Measurements from ENCODE around the gene CACNA2D3. TPM values are rescaled to one million over a fixed set of nuclear protein-coding genes. Genes with fewer than 3 reads are reported as not detected.
A peak's percentile ranks its signal among the peaks of the same experiment; 100 is the strongest.

The CACNA2D3 gene
- total and polyA plus RNA-seq, 4 experiments from 2014 or later = not detected

DNA sequence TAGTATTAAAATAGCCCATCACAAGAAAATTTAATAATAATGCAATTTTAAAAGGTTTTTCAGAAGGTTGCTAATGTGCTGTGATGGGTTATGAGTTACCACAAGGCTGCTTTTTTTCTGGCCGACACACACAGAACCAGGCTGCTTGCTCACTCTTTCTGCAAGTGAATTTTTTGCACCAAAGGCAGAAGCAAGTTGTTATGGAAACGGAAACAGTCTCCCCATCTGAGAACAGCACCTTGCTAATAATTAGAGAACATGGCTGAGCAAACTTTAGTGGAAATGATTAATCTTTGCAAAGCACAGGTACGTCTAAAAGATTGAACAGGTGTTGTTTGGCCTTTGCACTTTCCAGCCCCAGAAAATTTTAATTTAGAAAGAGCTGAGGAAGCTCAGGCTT lies 51.0 kb downstream of the CACNA2D3 start:
- H3K27me3 ChIP-seq (ENCODE audit: insufficient read depth, low read length) = no peaks in the 10 kb centered on the region
- CTCF ChIA-PET (ENCODE audit: partially characterized antibody) = no interaction called here
- H3K27me3 Mint-ChIP-seq = no peaks in the 10 kb centered on the region

DNA sequence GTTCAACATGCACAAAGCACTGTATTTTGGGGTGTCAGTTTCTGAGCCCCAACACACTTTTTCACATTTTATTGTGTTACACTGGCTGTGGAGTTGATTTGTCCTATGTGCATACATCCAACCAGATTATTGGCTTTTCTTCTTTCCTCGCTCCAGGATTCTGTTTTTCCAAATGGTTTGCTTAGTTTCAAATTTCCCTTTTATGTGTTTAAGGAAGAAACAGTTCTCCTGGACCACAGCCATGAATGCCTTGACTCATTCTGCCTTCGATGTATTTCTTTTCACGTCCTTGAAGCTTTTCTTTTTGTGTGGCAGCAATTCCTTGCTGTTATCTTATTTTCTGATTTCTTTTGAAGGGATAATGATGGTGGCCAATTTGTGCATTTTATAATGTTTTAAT lies 53.8 kb downstream of the CACNA2D3 start:
- Histone ChIP-seq H3K27me3 (ENCODE audit: insufficient read depth, low read length) (no peaks in the 10 kb centered on the region), H3K4me1 (ENCODE audit: insufficient read depth, low read length) (no peaks in the 10 kb centered on the region), H3K9me3 (ENCODE audit: control insufficient read depth in 1 of 2, low read length in 2 of 2) (no peaks in the 10 kb centered on the region), H3K4me3 (ENCODE audit: low read length in 2 of 2) (no peak overlapping the region), H3K36me3 (ENCODE audit: insufficient read depth, low read length) (no peaks in the 10 kb centered on the region), H3K27ac (ENCODE audit: low read depth, low read length) (no peak overlapping the region)
- CTCF ChIA-PET (ENCODE audit: partially characterized antibody) = no interaction called here
- H3K27ac Mint-ChIP-seq = no peak overlapping the region
- DNase-seq = no peak
- intact Hi-C loops (cut with micrococcal nuclease) = no loop called here
- no peaks in the 10 kb centered on the region for H3K36me3 Mint-ChIP-seq
- no peaks in the 10 kb centered on the region for H3K4me1 Mint-ChIP-seq
- peaks cover 0 to 7% (median 0%) of the 10 kb centered on the region in 8 donors for H3K9me3 Mint-ChIP-seq
- no peak overlapping the region for H3K4me3 Mint-ChIP-seq
- no peaks in the 10 kb centered on the region for H3K27me3 Mint-ChIP-seq
- POLR2A ChIA-PET (ENCODE audit: partially characterized antibody) = no interaction called here

More for the DNA sequence above, 51.0 kb downstream of the CACNA2D3 start:
- no peak overlapping the region for H3K27ac Mint-ChIP-seq
- no peak overlapping the region for H3K27ac ChIP-seq (ENCODE audit: low read depth, low read length)
- no peaks in the 10 kb centered on the region for H3K36me3 ChIP-seq (ENCODE audit: insufficient read depth, low read length)
- POLR2A ChIA-PET (ENCODE audit: partially characterized antibody) = no interaction called here
- DNase-seq = no peak
- no peak overlapping the region for H3K4me3 Mint-ChIP-seq
- intact Hi-C loops (cut with micrococcal nuclease) = no loop called here
- H3K4me3 ChIP-seq (ENCODE audit: low read length in 2 of 2) = no peak overlapping the region
- H3K4me1 ChIP-seq (ENCODE audit: insufficient read depth, low read length) = no peaks in the 10 kb centered on the region
- H3K4me1 Mint-ChIP-seq = no peaks in the 10 kb centered on the region
- no peaks in the 10 kb centered on the region for H3K36me3 Mint-ChIP-seq
- H3K9me3 Mint-ChIP-seq = peaks cover 0 to 8% (median under 1%) of the 10 kb centered on the region in 8 donors
- no peaks in the 10 kb centered on the region for H3K9me3 ChIP-seq (ENCODE audit: control insufficient read depth in 1 of 2, low read length in 2 of 2)

DNA sequence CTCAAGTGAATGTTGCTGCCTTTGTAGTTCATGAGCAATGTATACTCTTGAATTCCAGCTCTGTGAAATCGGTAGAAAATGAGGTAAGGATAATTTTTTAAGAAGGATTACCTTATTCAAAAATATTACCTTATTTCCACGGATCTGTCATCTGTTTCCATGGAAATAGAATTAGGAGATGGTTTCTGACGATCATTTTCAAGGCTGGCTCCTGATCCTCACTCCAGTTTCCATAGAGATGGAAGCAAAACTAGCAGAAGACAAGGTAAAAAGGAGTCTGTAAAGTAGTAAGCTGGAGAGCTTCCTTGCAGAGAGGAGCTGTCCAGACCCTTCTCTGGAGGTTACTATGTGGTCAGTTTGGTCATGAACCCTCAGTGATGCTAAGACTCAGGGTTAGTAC lies 55.5 kb downstream of the CACNA2D3 start:
- Mint-ChIP-seq H3K27ac (no peak overlapping the region), H3K36me3 (no peaks in the 10 kb centered on the region), H3K4me1 (no peaks in the 10 kb centered on the region), H3K4me3 (no peak overlapping the region), H3K9me3 (peaks cover 0 to 5% (median 0%) of the 10 kb centered on the region in 8 donors), H3K27me3 (no peaks in the 10 kb centered on the region)
- Histone ChIP-seq H3K27me3 (ENCODE audit: insufficient read depth, low read length) (no peaks in the 10 kb centered on the region), H3K27ac (ENCODE audit: low read depth, low read length) (no peak overlapping the region), H3K9me3 (ENCODE audit: control insufficient read depth in 1 of 2, low read length in 2 of 2) (no peaks in the 10 kb centered on the region), H3K4me3 (ENCODE audit: low read length in 2 of 2) (no peak overlapping the region), H3K4me1 (ENCODE audit: insufficient read depth, low read length) (no peaks in the 10 kb centered on the region), H3K36me3 (ENCODE audit: insufficient read depth, low read length) (no peaks in the 10 kb centered on the region)
- CTCF ChIA-PET (ENCODE audit: partially characterized antibody) = no interaction called here
- POLR2A ChIA-PET (ENCODE audit: partially characterized antibody) = no interaction called here
- DNase-seq = no peak
- intact Hi-C loops (cut with micrococcal nuclease) = no loop called here

DNA sequence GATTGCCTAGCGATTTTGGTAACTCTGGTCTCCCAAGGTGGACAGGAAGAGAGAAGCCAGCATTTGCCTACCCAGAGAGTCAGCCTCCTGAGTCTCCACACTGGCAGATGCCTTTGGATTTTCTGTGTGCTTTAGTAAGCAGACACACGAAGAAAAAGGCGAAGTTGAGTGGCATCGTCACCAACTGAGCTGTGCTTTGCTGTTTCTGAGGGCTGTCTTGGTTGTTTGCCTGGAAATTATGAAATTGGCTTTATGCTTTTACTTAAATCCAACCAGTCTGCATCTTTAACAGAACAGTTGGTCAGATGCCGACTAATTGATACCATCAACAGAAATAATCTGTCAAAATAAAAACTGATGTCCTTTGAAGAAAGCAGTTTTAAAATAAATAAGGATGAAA lies 56.0 kb downstream of the CACNA2D3 start:
- Mint-ChIP-seq H3K27me3 (no peaks in the 10 kb centered on the region), H3K4me1 (no peaks in the 10 kb centered on the region), H3K36me3 (no peaks in the 10 kb centered on the region), H3K27ac (no peak overlapping the region), H3K4me3 (no peak overlapping the region), H3K9me3 (peaks cover 0 to 5% (median 0%) of the 10 kb centered on the region in 8 donors)
- intact Hi-C loops (cut with micrococcal nuclease) = no loop called here
- no peaks in the 10 kb centered on the region for H3K4me1 ChIP-seq (ENCODE audit: insufficient read depth, low read length)
- H3K4me3 ChIP-seq (ENCODE audit: low read length in 2 of 2) = no peak overlapping the region
- CTCF ChIA-PET (ENCODE audit: partially characterized antibody) = no interaction called here
- no peak overlapping the region for H3K27ac ChIP-seq (ENCODE audit: low read depth, low read length)
- POLR2A ChIA-PET (ENCODE audit: partially characterized antibody) = no interaction called here
- no peaks in the 10 kb centered on the region for H3K27me3 ChIP-seq (ENCODE audit: insufficient read depth, low read length)
- DNase-seq = no peak
- H3K9me3 ChIP-seq (ENCODE audit: control insufficient read depth in 1 of 2, low read length in 2 of 2) = no peaks in the 10 kb centered on the region
- no peaks in the 10 kb centered on the region for H3K36me3 ChIP-seq (ENCODE audit: insufficient read depth, low read length)

DNA sequence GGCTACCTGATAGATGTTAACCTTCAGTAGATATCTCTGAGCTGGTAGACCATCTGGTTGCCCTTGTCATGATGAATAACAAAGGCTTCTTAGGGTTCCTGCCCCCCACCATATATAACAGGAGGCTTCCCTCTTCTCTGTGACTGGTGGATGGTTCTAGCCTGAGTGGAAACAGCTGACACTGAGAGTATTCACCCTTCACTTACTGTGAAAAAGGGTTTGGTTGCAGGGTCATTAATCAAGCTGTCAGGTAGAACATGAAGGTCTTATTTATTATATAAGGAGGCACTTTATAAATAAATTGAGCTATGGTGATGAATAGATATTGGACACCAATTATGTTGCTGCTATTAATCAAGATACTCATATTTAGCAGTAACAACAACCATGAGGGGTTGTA lies 58.6 kb downstream of the CACNA2D3 start:
- Histone ChIP-seq H3K4me1 (ENCODE audit: insufficient read depth, low read length) (no peaks in the 10 kb centered on the region), H3K9me3 (ENCODE audit: control insufficient read depth in 1 of 2, low read length in 2 of 2) (no peaks in the 10 kb centered on the region), H3K36me3 (ENCODE audit: insufficient read depth, low read length) (no peaks in the 10 kb centered on the region), H3K27me3 (ENCODE audit: insufficient read depth, low read length) (no peaks in the 10 kb centered on the region), H3K27ac (ENCODE audit: low read depth, low read length) (no peak overlapping the region), H3K4me3 (ENCODE audit: low read length in 2 of 2) (no peak overlapping the region)
- peaks cover 0 to 9% (median 5%) of the 10 kb centered on the region in 8 donors for H3K9me3 Mint-ChIP-seq
- intact Hi-C loops (cut with micrococcal nuclease) = no loop called here
- H3K27ac Mint-ChIP-seq = no peak overlapping the region
- no peak for DNase-seq
- H3K36me3 Mint-ChIP-seq = no peaks in the 10 kb centered on the region
- no peaks in the 10 kb centered on the region for H3K4me1 Mint-ChIP-seq
- CTCF ChIA-PET (ENCODE audit: partially characterized antibody) = no interaction called here
- no peaks in the 10 kb centered on the region for H3K27me3 Mint-ChIP-seq
- POLR2A ChIA-PET (ENCODE audit: partially characterized antibody) = no interaction called here
- no peak overlapping the region for H3K4me3 Mint-ChIP-seq

DNA sequence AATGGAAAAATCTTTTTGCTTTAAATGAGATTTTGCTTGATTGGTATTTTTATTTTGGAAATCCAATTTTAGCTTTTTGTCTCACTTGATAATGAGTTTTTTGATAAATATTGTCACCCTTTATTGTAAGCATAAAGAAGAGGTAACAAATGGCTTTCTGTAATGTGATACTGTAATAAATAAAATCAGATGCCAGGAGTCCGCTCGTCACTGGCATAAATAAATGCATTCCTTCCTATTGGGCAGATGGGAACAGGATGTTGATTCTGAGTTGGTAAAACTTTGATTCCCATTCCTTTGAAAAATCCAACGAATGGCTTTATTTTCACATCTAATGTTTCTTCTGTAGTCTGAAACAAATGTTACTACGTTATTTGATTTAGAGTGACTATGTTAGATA lies 59.9 kb downstream of the CACNA2D3 start:
- peaks cover 0 to 7% (median 6%) of the 10 kb centered on the region in 8 donors for H3K9me3 Mint-ChIP-seq
- no peaks in the 10 kb centered on the region for H3K27me3 ChIP-seq (ENCODE audit: insufficient read depth, low read length)
- H3K4me3 Mint-ChIP-seq = no peak overlapping the region
- H3K36me3 ChIP-seq (ENCODE audit: insufficient read depth, low read length) = no peaks in the 10 kb centered on the region
- no peaks in the 10 kb centered on the region for H3K4me1 ChIP-seq (ENCODE audit: insufficient read depth, low read length)
- H3K27ac ChIP-seq (ENCODE audit: low read depth, low read length) = no peak overlapping the region
- no peaks in the 10 kb centered on the region for H3K9me3 ChIP-seq (ENCODE audit: control insufficient read depth in 1 of 2, low read length in 2 of 2)
- ChIA-PET CTCF (ENCODE audit: partially characterized antibody) (no interaction called here), POLR2A (ENCODE audit: partially characterized antibody) (no interaction called here)
- no peaks in the 10 kb centered on the region for H3K27me3 Mint-ChIP-seq
- no peak for DNase-seq
- H3K36me3 Mint-ChIP-seq = no peaks in the 10 kb centered on the region
- no peak overlapping the region for H3K4me3 ChIP-seq (ENCODE audit: low read length in 2 of 2)
- no peaks in the 10 kb centered on the region for H3K4me1 Mint-ChIP-seq
- H3K27ac Mint-ChIP-seq = no peak overlapping the region
- intact Hi-C loops (cut with micrococcal nuclease) = no loop called here

DNA sequence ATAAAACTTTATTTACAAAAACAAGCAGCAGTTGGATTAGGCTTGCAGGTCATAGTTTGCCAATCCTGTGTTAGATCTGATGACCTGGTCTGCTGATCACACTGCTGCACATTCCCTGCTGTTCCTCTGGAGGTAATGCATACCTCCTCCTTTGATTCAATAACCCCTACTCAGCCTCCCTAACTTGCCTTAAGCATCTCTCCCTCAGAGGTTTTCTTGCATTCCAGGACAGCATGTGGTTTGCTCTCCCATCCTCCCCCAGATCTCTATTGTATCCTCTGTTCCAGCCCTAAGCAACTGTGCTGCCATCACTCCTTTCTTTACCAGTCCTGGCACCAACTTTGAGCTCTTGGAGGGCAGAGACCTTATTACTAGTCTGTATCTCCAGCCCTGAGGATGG lies 63.4 kb downstream of the CACNA2D3 start:
- CTCF ChIA-PET (ENCODE audit: partially characterized antibody) = no interaction called here
- H3K4me1 ChIP-seq (ENCODE audit: insufficient read depth, low read length) = no peaks in the 10 kb centered on the region
- no peaks in the 10 kb centered on the region for H3K27me3 ChIP-seq (ENCODE audit: insufficient read depth, low read length)
- Mint-ChIP-seq H3K27me3 (no peaks in the 10 kb centered on the region), H3K27ac (no peak overlapping the region), H3K9me3 (peaks cover 4 to 15% (median 9%) of the 10 kb centered on the region in 8 donors), H3K4me3 (no peak overlapping the region), H3K36me3 (no peaks in the 10 kb centered on the region), H3K4me1 (no peaks in the 10 kb centered on the region)
- H3K36me3 ChIP-seq (ENCODE audit: insufficient read depth, low read length) = no peaks in the 10 kb centered on the region
- H3K4me3 ChIP-seq (ENCODE audit: low read length in 2 of 2) = no peak overlapping the region
- intact Hi-C loops (cut with micrococcal nuclease) = no loop called here
- no peak overlapping the region for H3K27ac ChIP-seq (ENCODE audit: low read depth, low read length)
- H3K9me3 ChIP-seq (ENCODE audit: control insufficient read depth in 1 of 2, low read length in 2 of 2) = no peaks in the 10 kb centered on the region
- no peak for DNase-seq
- POLR2A ChIA-PET (ENCODE audit: partially characterized antibody) = no interaction called here

DNA sequence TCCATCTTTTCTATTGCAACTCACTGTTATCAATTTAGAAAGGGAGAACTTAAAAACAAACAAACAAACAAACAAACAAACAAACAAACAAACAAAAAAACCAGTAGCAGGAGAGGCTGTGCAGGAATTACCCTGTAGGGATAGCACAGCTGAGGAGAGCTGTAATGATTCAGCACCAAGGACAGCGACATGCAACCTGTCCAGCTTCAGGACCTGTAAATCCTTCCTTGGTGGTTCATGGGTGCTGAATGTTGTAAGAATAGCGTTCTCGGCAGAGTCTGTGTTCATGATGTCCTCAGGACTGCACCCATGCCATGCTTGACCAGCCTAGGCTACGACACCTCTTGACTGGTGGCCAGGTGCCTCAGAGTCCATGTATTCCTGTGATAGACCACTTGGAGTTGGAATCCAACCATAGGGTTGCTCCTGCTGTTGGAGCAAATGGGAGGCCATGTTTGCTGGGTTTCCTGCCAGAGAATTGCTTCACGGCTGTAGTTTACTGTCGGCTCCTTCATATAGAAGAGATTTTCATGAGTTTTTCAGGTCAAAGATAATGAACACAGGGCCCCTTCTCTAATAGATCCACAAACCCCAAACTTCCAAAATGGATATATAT lies 65.9 kb downstream of the CACNA2D3 start:
- H3K9me3 Mint-ChIP-seq = peaks cover 7 to 15% (median 9%) of the 10 kb centered on the region in 8 donors
- Histone ChIP-seq H3K27me3 (ENCODE audit: insufficient read depth, low read length) (no peaks in the 10 kb centered on the region), H3K4me3 (ENCODE audit: low read length in 2 of 2) (no peak overlapping the region), H3K36me3 (ENCODE audit: insufficient read depth, low read length) (no peaks in the 10 kb centered on the region), H3K27ac (ENCODE audit: low read depth, low read length) (no peak overlapping the region), H3K9me3 (ENCODE audit: control insufficient read depth in 1 of 2, low read length in 2 of 2) (no peaks in the 10 kb centered on the region), H3K4me1 (ENCODE audit: insufficient read depth, low read length) (no peaks in the 10 kb centered on the region)
- intact Hi-C loops (cut with micrococcal nuclease) = no loop called here
- H3K27ac Mint-ChIP-seq = no peak overlapping the region
- CTCF ChIA-PET (ENCODE audit: partially characterized antibody) = no interaction called here
- H3K4me3 Mint-ChIP-seq = no peak overlapping the region
- no peaks in the 10 kb centered on the region for H3K27me3 Mint-ChIP-seq
- H3K36me3 Mint-ChIP-seq = no peaks in the 10 kb centered on the region
- POLR2A ChIA-PET (ENCODE audit: partially characterized antibody) = no interaction called here
- no peaks in the 10 kb centered on the region for H3K4me1 Mint-ChIP-seq
- DNase-seq = peak in 4 of 5 donors; percentile 10 to 18 (median 16)

Data from CD4-positive, alpha-beta memory T cell (primary cell).